BLaER1 treated with 17β-estradiol and CSF1 and Interleukin-3, amounts not matched to agents 10 nM and 100 nM (cell line): Measurements from ENCODE around the gene XRCC3.

Experiments used
- H3K27ac ChIP-seq, 11 experiments: shearing (Covaris generic); formaldehyde crosslinking; 2 replicates each; pipeline ENCODE4 v1.8.1; 2022
- H3K27me3 ChIP-seq, 11 experiments: shearing (Covaris generic); formaldehyde crosslinking; 2 replicates each; pipeline ENCODE4 v1.8.1; 2022
- H3K36me3 ChIP-seq, 11 experiments: shearing (Covaris generic); formaldehyde crosslinking; 2 replicates each; pipeline ENCODE4 v1.8.1; 2022
- H3K4me1 ChIP-seq, 10 experiments: shearing (Covaris generic); formaldehyde crosslinking; 2 replicates each; pipeline ENCODE4 v1.8.1; 2022
- H3K4me2 ChIP-seq, 11 experiments: shearing (Covaris generic); formaldehyde crosslinking; 2 replicates each; pipeline ENCODE4 v1.8.1; 2022
- H3K4me3 ChIP-seq, 10 experiments: shearing (Covaris generic); formaldehyde crosslinking; 2 replicates each; pipeline ENCODE4 v1.8.1; 2022
- H3K9ac ChIP-seq, 11 experiments: shearing (Covaris generic); formaldehyde crosslinking; 2 replicates each; pipeline ENCODE4 v1.8.1; 2022
- H3K9me3 ChIP-seq, 11 experiments: shearing (Covaris generic); formaldehyde crosslinking; replicated peaks in 1 of 11; 2 replicates each; pipeline ENCODE4 v1.8.1; 2022
- H4K20me1 ChIP-seq, 11 experiments: shearing (Covaris generic); formaldehyde crosslinking; 2 replicates each; pipeline ENCODE4 v1.8.1; 2022
- Cebpa-rat ChIP-seq, 11 experiments: shearing (Covaris generic); IDR thresholded peaks; 2 replicates each; pipeline ENCODE4 v1.8.1; 2022

Gene XRCC3

DNA sequence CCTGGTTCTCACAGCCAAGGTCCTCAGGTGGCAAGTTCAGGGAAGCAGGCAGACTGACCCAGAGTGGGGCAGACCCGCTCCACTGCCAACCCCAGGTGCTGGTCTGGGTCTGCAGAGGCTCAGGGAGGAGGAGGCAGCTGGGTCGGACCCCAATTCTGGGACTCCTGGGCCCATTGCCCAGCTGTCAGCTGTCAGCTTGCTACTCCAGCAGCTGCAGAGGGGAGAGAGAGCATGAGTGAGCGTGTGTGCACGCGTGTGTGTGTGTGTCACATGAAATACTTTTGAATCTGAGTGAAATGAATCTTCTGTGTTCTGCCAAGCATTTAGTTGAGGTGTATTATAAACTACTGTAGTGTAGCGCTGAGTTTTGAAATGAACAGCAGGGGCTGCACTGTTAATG, 30.8 kb downstream of the XRCC3 start:
- H3K4me2 ChIP-seq = no peak overlapping the region
- no peaks in the 10 kb centered on the region for H3K27me3 ChIP-seq
- H3K9me3 ChIP-seq = no peaks in the 10 kb centered on the region
- no peak overlapping the region for H3K9ac ChIP-seq
- peaks cover 4 to 21% (median 7%) of the 10 kb centered on the region in 10 experiments; a peak in 16 of 20 replicates for H3K4me1 ChIP-seq
- TF ChIP-seq Cebpa-rat (IDR thresholded peaks at IDR 0.05) = no peak
- peaks cover 20 to 98% (median 60%) of the 10 kb centered on the region in 11 experiments; a peak in 20 of 22 replicates for H4K20me1 ChIP-seq
- H3K36me3 ChIP-seq = peaks cover 92 to 100% (median 99%) of the 10 kb centered on the region in 11 experiments
- H3K27ac ChIP-seq = no peak overlapping the region
- H3K4me3 ChIP-seq = no peak overlapping the region

- Histone ChIP-seq H4K20me1 (peaks cover 19 to 97% (median 56%) of the 10 kb centered on the region in 11 experiments; a peak in 20 of 22 replicates), H3K36me3 (peaks cover 96 to 100% (median 98%) of the 10 kb centered on the region in 11 experiments)
Observed at GRCh38 chr14:103683139-103683538, 32.1 kb downstream of the XRCC3 start.

DNA sequence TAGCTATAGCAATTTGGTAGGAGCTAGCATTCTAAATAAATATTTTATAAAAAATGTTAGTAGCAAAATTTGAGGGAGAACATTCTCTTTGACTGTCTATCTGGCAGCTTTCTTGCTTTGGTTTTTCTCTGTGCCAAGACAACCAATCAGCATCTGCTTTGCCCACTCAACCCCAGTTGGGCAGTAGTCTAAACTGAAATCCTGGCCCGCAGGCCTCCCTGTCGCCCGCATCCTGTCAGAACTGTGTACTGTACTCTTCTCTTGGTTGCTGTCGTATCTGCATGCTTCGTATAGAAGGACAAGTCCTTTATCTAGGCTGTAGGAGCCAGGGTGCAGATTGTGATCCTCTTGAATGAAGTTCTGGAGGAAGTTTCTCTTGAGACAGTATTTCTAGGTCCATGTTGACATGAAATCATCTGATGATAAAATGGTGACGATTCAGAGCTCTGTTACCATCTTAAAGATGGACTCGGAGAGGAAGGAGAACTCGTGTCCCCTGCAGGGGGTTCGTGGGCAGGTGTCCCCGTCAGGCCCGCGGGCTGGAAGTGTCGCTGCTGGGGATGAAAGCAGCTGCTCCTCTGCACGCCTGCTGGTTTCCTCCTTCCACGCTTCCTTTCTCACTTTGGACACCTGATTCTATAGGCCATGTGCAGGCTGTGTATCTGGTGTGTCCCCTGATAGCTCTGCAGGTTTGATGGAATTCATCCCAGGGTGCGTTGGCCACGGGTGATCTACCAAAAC, 34.6 kb downstream of the XRCC3 start:
- no peak overlapping the region for H3K27ac ChIP-seq
- H3K9ac ChIP-seq = peak overlapping the region in 2 of 11 experiments; percentile 4 to 5; a peak in 1 of 22 replicates
- no peak overlapping the region for H3K4me3 ChIP-seq
- TF ChIP-seq Cebpa-rat (IDR thresholded peaks at IDR 0.05) = no peak
- peaks cover 0 to 24% (median 12%) of the 10 kb centered on the region in 10 experiments; a peak in 14 of 20 replicates for H3K4me1 ChIP-seq
- peaks cover 96 to 100% (median 99%) of the 10 kb centered on the region in 11 experiments for H3K36me3 ChIP-seq
- H3K4me2 ChIP-seq = no peak overlapping the region
- no peaks in the 10 kb centered on the region for H3K9me3 ChIP-seq
- H3K27me3 ChIP-seq = no peaks in the 10 kb centered on the region
- peaks cover 13 to 89% (median 43%) of the 10 kb centered on the region in 11 experiments; a peak in 19 of 22 replicates for H4K20me1 ChIP-seq

More at GRCh38 chr14:103683139-103683538, 32.1 kb downstream of the XRCC3 start:
- TF ChIP-seq Cebpa-rat (IDR thresholded peaks at IDR 0.05) = no peak
- Histone ChIP-seq H3K27ac (no peak overlapping the region), H3K27me3 (no peaks in the 10 kb centered on the region), H3K9me3 (no peaks in the 10 kb centered on the region), H3K4me1 (peaks cover 0 to 24% (median 12%) of the 10 kb centered on the region in 10 experiments; a peak in 14 of 20 replicates), H3K4me2 (no peak overlapping the region), H3K4me3 (no peak overlapping the region), H3K9ac (no peak overlapping the region)

GRCh38 chr14:103679351-103679750, 35.9 kb downstream of the XRCC3 start:
- peak overlapping the region in 3 of 11 experiments; percentile 16 to 49 (median 22); a peak in 4 of 22 replicates for H3K4me2 ChIP-seq
- H3K27me3 ChIP-seq = no peaks in the 10 kb centered on the region
- H3K4me3 ChIP-seq = no peak overlapping the region
- no peak for TF ChIP-seq Cebpa-rat (IDR thresholded peaks at IDR 0.05)
- peaks cover 0 to 24% (median 12%) of the 10 kb centered on the region in 10 experiments; a peak in 14 of 20 replicates for H3K4me1 ChIP-seq
- H3K36me3 ChIP-seq = peaks cover 96 to 100% (median 99%) of the 10 kb centered on the region in 11 experiments
- H3K9ac ChIP-seq = 0 out of 22 replicates have a peak overlapping the region, but pooled peaks of 1 of the 11 experiments have one; percentile 3
- no peaks in the 10 kb centered on the region for H3K9me3 ChIP-seq
- no peak overlapping the region; a peak in 2 of 22 replicates for H3K27ac ChIP-seq
- H4K20me1 ChIP-seq = peaks cover 2 to 83% (median 31%) of the 10 kb centered on the region in 11 experiments; a peak in 18 of 22 replicates

GRCh38 chr14:103676881-103677675, 38.2 kb downstream of the XRCC3 start:
- no peak for TF ChIP-seq Cebpa-rat (IDR thresholded peaks at IDR 0.05)
- H3K4me2 ChIP-seq = no peak overlapping the region
- H4K20me1 ChIP-seq = peaks cover 0 to 77% (median 18%) of the 10 kb centered on the region in 11 experiments; a peak in 14 of 22 replicates
- H3K4me3 ChIP-seq = no peak overlapping the region
- H3K9me3 ChIP-seq = no peaks in the 10 kb centered on the region
- peaks cover 96 to 100% (median 99%) of the 10 kb centered on the region in 11 experiments for H3K36me3 ChIP-seq
- H3K4me1 ChIP-seq = peaks cover 0 to 24% (median 12%) of the 10 kb centered on the region in 10 experiments; a peak in 14 of 20 replicates
- H3K27ac ChIP-seq = no peak overlapping the region
- no peak overlapping the region for H3K9ac ChIP-seq
- H3K27me3 ChIP-seq = no peaks in the 10 kb centered on the region

- H3K4me2 ChIP-seq = no peak overlapping the region
- peaks cover 0 to 79% (median 22%) of the 10 kb centered on the region in 11 experiments; a peak in 15 of 22 replicates for H4K20me1 ChIP-seq
- no peak overlapping the region for H3K4me3 ChIP-seq
- no peak overlapping the region for H3K27ac ChIP-seq
- H3K4me1 ChIP-seq = peaks cover 0 to 22% (median 11%) of the 10 kb centered on the region in 10 experiments; a peak in 14 of 20 replicates
- no peaks in the 10 kb centered on the region for H3K27me3 ChIP-seq
- H3K9me3 ChIP-seq = no peaks in the 10 kb centered on the region
- peaks cover 96 to 100% (median 99%) of the 10 kb centered on the region in 11 experiments for H3K36me3 ChIP-seq
- no peak overlapping the region for H3K9ac ChIP-seq
- no peak for TF ChIP-seq Cebpa-rat (IDR thresholded peaks at IDR 0.05)
Observed at GRCh38 chr14:103675957-103676356, 39.3 kb downstream of the XRCC3 start.

DNA sequence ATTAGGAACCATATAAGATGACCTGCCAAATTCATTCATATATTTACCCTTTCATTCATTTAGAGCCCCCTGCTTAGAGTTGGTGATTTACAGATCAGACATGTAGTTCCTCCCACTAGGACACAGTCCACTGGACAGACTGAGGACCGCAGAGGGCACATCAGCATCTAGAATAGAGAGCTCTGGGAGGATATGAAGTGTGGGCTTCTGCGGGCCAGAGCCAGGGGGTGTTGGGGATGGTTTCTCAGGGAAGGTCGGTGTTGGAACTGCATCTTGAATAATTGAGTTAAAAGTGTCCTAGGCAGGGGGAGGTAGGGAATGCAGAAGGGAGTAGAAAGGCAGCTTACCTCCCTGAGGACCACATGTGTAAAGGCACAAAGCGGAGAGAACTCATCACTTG, 43.3 kb downstream of the XRCC3 start:
- TF ChIP-seq Cebpa-rat (IDR thresholded peaks at IDR 0.05) = no peak
- no peaks in the 10 kb centered on the region for H3K9me3 ChIP-seq
- no peaks in the 10 kb centered on the region for H3K4me1 ChIP-seq
- no peak overlapping the region for H3K27ac ChIP-seq
- H4K20me1 ChIP-seq = peaks cover 0 to 87% (median 33%) of the 10 kb centered on the region in 11 experiments; a peak in 16 of 22 replicates
- no peak overlapping the region for H3K9ac ChIP-seq
- no peaks in the 10 kb centered on the region for H3K27me3 ChIP-seq
- no peak overlapping the region for H3K4me3 ChIP-seq
- H3K36me3 ChIP-seq = peaks cover 98 to 100% (median 100%) of the 10 kb centered on the region in 11 experiments
- no peak overlapping the region for H3K4me2 ChIP-seq

DNA sequence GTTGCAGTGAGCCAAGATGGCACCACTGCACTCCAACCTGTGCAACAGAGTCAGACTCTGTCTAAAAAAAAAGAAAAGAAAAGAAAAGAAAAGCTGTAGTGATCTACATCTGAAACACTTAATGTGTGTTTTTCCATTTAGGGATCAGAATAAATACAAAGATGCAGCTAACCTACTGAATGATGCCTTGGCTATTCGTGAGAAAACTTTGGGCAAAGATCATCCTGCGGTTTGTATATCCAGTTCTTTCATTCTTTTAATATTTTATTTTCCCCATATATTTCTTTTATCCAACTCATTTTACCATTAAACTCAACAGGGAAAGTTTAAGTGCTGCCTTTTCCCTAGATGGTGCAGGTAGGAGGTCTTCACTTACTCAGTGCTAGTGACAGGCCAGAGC, 45.9 kb downstream of the XRCC3 start:
- H3K36me3 ChIP-seq = peaks cover 97 to 100% (median 100%) of the 10 kb centered on the region in 11 experiments

More for the DNA sequence above, 45.9 kb downstream of the XRCC3 start:
- no peaks in the 10 kb centered on the region for H3K27me3 ChIP-seq
- no peaks in the 10 kb centered on the region for H3K9me3 ChIP-seq
- H3K27ac ChIP-seq = no peak overlapping the region
- no peak for TF ChIP-seq Cebpa-rat (IDR thresholded peaks at IDR 0.05)
- no peaks in the 10 kb centered on the region; a peak in 2 of 20 replicates for H3K4me1 ChIP-seq
- no peak overlapping the region for H3K9ac ChIP-seq
- H3K4me2 ChIP-seq = no peak overlapping the region
- H4K20me1 ChIP-seq = peaks cover 11 to 96% (median 57%) of the 10 kb centered on the region in 11 experiments; a peak in 21 of 22 replicates
- no peak overlapping the region for H3K4me3 ChIP-seq
